Activated naive CD4-positive, alpha-beta T cell treated with anti-CD3 and anti-CD28 coated beads, Interleukin-2, amount 50 U/mL, for 72 hours (primary cell): Measurements from ENCODE around the gene NFRKB. TPM values are rescaled to one million over a fixed set of nuclear protein-coding genes. Genes with fewer than 3 reads are reported as not detected.
"Not testable (repeated sequence)": the region's sequence is repeated elsewhere in the genome, so short reads cannot be mapped to it uniquely, and the experiment has no call there.

ENCODE experiments used
- ATAC-seq, 2 donors: fragments of 150-1000 bp; cut with Tn5 transposase; 2 replicates each; pipeline ENCODE4 v1.10.0; 2021; ENCODE audit warnings: mild to moderate bottlenecking in 2 of 2, moderate library complexity in 2 of 2
- DNase-seq, 2 donors: peaks; one replicate each; pipeline ENCODE4 v3.0.0; 2021 to 2022; ENCODE audit warnings: low spot score in 2 of 2
- H3K27ac Mint-ChIP-seq, 2 donors: one replicate each; pipeline ENCODE4 v1.8.0; 2022; ENCODE audit warnings: mild to moderate bottlenecking in 2 of 2, mixed read lengths in 2 of 2
- H3K36me3 Mint-ChIP-seq, 2 donors: one replicate each; pipeline ENCODE4 v1.8.0; 2022; ENCODE audit warnings: mixed read lengths in 2 of 2
- H3K9me3 Mint-ChIP-seq, 2 donors: one replicate each; pipeline ENCODE4 v1.8.0; 2022; ENCODE audit warnings: mixed read lengths in 2 of 2
- total RNA-seq, 2 donors: library from RNA; stranded (reverse); gene quantifications; one replicate each; pipeline ENCODE4 v1.2.3, GENCODE V29; 2022

The NFRKB gene
- total RNA-seq, 2 donors from 2014 or later, result 41.8 to 42.1 TPM

GRCh38 chr11:129861702-129862522 is 33.5 kb downstream of the NFRKB start:
- no peak for DNase-seq
- ATAC-seq, result no peak
- H3K27ac Mint-ChIP-seq, result peak overlapping the region in 1 of 2 donors; percentile 29
- no peaks in the 10 kb centered on the region for H3K9me3 Mint-ChIP-seq
- peaks cover 12 to 68% of the 10 kb centered on the region in 2 donors for H3K36me3 Mint-ChIP-seq

GRCh38 chr11:129856036-129856435 is 39.3 kb downstream of the NFRKB start:
- ATAC-seq (no peak), DNase-seq (no peak)
- H3K27ac Mint-ChIP-seq, result peak overlapping the region in 1 of 2 donors; percentile 54
- H3K9me3 Mint-ChIP-seq, result no peaks in the 10 kb centered on the region
- peaks cover 0 to 18% of the 10 kb centered on the region in 2 donors for H3K36me3 Mint-ChIP-seq

GRCh38 chr11:129855086-129855485 is 40.3 kb downstream of the NFRKB start:
- DNase-seq (no peak), ATAC-seq (peak; percentile 31 to 39)
- Mint-ChIP-seq H3K36me3 (peaks cover 0 to 10% of the 10 kb centered on the region in 2 donors), H3K27ac (no peak overlapping the region), H3K9me3 (no peaks in the 10 kb centered on the region)

- Mint-ChIP-seq H3K9me3 (no peaks in the 10 kb centered on the region), H3K36me3 (peaks cover 0 to 2% of the 10 kb centered on the region in 2 donors), H3K27ac (peak overlapping the region; percentile 39 to 92)
- no peak for DNase-seq
- peak; percentile 28 to 39 for ATAC-seq
Observed at GRCh38 chr11:129854232-129854805, 41.1 kb downstream of the NFRKB start.

- Mint-ChIP-seq H3K36me3 (no peaks in the 10 kb centered on the region), H3K27ac (peak overlapping the region; percentile 39 to 92), H3K9me3 (no peaks in the 10 kb centered on the region)
- ATAC-seq, result peak; percentile 68 to 69
- DNase-seq, result peak in 1 of 2 donors; percentile 36
Observed at GRCh38 chr11:129853518-129854231, 41.7 kb downstream of the NFRKB start.

- ATAC-seq (no peak), DNase-seq (no peak)
- no peaks in the 10 kb centered on the region for H3K36me3 Mint-ChIP-seq
- no peak overlapping the region for H3K27ac Mint-ChIP-seq
- H3K9me3 Mint-ChIP-seq, result no peaks in the 10 kb centered on the region
Observed at GRCh38 chr11:129852125-129852740, 43.1 kb downstream of the NFRKB start.

- no peaks in the 10 kb centered on the region for H3K36me3 Mint-ChIP-seq
- DNase-seq (no peak), ATAC-seq (no peak)
- no peak overlapping the region for H3K27ac Mint-ChIP-seq
- H3K9me3 Mint-ChIP-seq, result no peaks in the 10 kb centered on the region
Observed at GRCh38 chr11:129849447-129850130, 45.8 kb downstream of the NFRKB start.

GRCh38 chr11:129847361-129847760 is 48.0 kb downstream of the NFRKB start:
- DNase-seq, ATAC-seq, H3K9me3 Mint-ChIP-seq, H3K36me3 Mint-ChIP-seq, H3K27ac Mint-ChIP-seq: not testable (repeated sequence)

GRCh38 chr11:129846508-129847335 is 48.7 kb downstream of the NFRKB start:
- DNase-seq, result no peak
- H3K9me3 Mint-ChIP-seq, result peaks cover 0 to 4% of the 10 kb centered on the region in 2 donors
- ATAC-seq, result peak; percentile 47 to 50
- peak overlapping the region in 1 of 2 donors; percentile 67 for H3K27ac Mint-ChIP-seq
- H3K36me3 Mint-ChIP-seq, result no peaks in the 10 kb centered on the region

Other genes with a start within 250 kb of the NFRKB start
- gene TMEM45B, start 79.7 kb downstream of the NFRKB start, total RNA-seq, result 1 to 10 TPM; 2.3 to 2.9 TPM
- 10 to 100 TPM; 13.0 to 28.1 TPM for gene PRDM10, start 107.3 kb upstream of the NFRKB start, total RNA-seq
- 10 to 100 TPM; 30.3 to 32.2 TPM for gene APLP2, start 174.3 kb upstream of the NFRKB start, total RNA-seq